Midbrain (tissue), 1 donor: ENCODE results near the gene PRKCH.

Experiments
- DNase-seq: peaks from one replicate; lab custom pipeline; 2025; lab: John Stamatoyannopoulos, UW

PRKCH gene

GRCh38 chr14:61589691-61590581 lies 268.6 kb downstream of the PRKCH start:
- DNase-seq, result no peak

- DNase-seq, result no peak
Measured at GRCh38 chr14:61591862-61592261, 270.5 kb downstream of the PRKCH start.

DNA sequence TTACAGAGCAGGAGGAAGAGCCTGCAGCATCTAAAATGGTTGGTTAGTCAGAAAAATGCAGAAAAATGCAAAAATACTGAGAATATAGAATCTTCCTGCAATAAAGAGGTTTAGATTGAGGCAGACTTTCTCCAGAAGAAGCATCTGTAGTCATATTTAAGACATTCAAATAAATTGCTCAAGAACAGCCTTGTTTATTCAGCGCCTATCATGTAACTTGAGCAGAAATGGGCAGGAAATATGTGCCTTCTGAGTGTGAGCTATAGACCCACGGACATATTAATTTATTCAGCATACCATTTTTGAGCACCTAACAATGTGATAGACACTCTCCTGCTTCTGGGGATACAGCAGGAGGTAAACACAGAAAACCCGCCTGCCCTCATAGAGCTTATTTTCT lies 272.0 kb downstream of the PRKCH start:
- DNase-seq, result no peak

GRCh38 chr14:61596990-61597389 lies 275.6 kb downstream of the PRKCH start:
- no peak for DNase-seq

- DNase-seq, result no peak
Measured at GRCh38 chr14:61598980-61599379, 277.6 kb downstream of the PRKCH start.

DNA sequence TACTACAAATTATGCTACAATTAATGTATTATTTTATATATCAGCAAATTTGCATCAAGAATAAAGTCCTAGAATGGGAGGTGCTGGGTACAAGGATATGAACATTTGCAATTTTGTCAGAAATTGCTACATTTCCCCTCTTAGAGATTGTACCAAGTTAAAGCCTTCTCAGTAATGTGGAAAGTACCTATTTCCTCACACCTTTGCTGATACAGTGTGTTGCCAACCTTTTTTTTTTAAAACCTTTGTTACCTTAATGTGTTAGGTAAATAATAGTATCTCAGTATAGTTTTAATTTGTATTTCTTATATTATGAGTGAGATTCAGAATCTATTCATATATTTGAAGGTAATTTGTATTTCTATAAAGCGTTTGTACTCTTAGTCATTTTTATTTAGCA lies 278.6 kb downstream of the PRKCH start:
- no peak for DNase-seq
